Esophagus muscularis mucosa (tissue), 4 donors: Measurements from ENCODE around the gene OR10G8.

ENCODE experiments used
- EP300 ChIP-seq: sonication (generic); formaldehyde crosslinking; IDR thresholded peaks from one replicate; pipeline ENCODE4 v1.6.1; 2017; ENCODE audit warnings: antibody characterized with exemption
- POLR2A ChIP-seq: fragments of 450-650 bp; IDR thresholded peaks from one replicate; pipeline ENCODE4 v1.6.1; 2017; ENCODE audit warnings: antibody characterized with exemption, moderate library complexity, mild to moderate bottlenecking, low read depth
- POLR2AphosphoS5 ChIP-seq, 2 donors: sonication (generic); formaldehyde crosslinking; IDR thresholded peaks; one replicate each; pipeline ENCODE4 v1.6.1; 2017; ENCODE audit warnings: antibody characterized with exemption in 2 of 2
- TF ChIP-seq, protein P1 (sequence below), 3 experiments: fragments of 200-600 bp in 2 of 3; fragments of 450-650 bp in 1 of 3; sonication (generic) in 2 of 3; IDR thresholded peaks; one replicate each; pipeline ENCODE4 v1.5.1; 2017 to 2019; ENCODE audit warnings: antibody characterized with exemption in 3 of 3, mild to moderate bottlenecking in 2 of 3, moderate library complexity in 1 of 3

- TF ChIP-seq POLR2A (no peak), EP300 (no peak), POLR2AphosphoS5 (IDR thresholded peaks at IDR 0.05) (no peak)
- TF ChIP-seq, protein P1, sequence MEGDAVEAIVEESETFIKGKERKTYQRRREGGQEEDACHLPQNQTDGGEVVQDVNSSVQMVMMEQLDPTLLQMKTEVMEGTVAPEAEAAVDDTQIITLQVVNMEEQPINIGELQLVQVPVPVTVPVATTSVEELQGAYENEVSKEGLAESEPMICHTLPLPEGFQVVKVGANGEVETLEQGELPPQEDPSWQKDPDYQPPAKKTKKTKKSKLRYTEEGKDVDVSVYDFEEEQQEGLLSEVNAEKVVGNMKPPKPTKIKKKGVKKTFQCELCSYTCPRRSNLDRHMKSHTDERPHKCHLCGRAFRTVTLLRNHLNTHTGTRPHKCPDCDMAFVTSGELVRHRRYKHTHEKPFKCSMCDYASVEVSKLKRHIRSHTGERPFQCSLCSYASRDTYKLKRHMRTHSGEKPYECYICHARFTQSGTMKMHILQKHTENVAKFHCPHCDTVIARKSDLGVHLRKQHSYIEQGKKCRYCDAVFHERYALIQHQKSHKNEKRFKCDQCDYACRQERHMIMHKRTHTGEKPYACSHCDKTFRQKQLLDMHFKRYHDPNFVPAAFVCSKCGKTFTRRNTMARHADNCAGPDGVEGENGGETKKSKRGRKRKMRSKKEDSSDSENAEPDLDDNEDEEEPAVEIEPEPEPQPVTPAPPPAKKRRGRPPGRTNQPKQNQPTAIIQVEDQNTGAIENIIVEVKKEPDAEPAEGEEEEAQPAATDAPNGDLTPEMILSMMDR (IDR thresholded peaks at IDR 0.05) = no peak
Measured at GRCh38 chr11:124041254-124041653, 14.7 kb downstream of the OR10G8 start, which contains the start of gene OR10G7.
